GM10266 (cell line): ENCODE results near the gene LUZP1.

Source experiments
- DNase-seq: peaks from one replicate; pipeline ENCODE4 v3.0.0; 2012; ENCODE audit errors: extremely low spot score
- CTCF ChIP-seq: IDR thresholded peaks from 2 replicates; pipeline ENCODE4 v1.5.1; 2012; ENCODE audit warnings: mild to moderate bottlenecking, low read depth; ENCODE audit not compliant: control insufficient read depth, insufficient read depth; ENCODE audit errors: missing control alignments

The LUZP1 gene

GRCh38 chr1:23124259-23125026, 44.2 kb downstream of the LUZP1 start:
- no peak for DNase-seq
- TF ChIP-seq CTCF = no peak

- no peak for DNase-seq
- no peak for TF ChIP-seq CTCF
Observed at GRCh38 chr1:23123528-23123927, 45.1 kb downstream of the LUZP1 start.

GRCh38 chr1:23122796-23123195, 45.9 kb downstream of the LUZP1 start:
- no peak for DNase-seq
- TF ChIP-seq CTCF = no peak

GRCh38 chr1:23122023-23122748, 46.5 kb downstream of the LUZP1 start:
- no peak for DNase-seq
- no peak for TF ChIP-seq CTCF

- DNase-seq = no peak
- TF ChIP-seq CTCF = no peak
Observed at GRCh38 chr1:23120383-23120782, 48.3 kb downstream of the LUZP1 start.

- no peak for DNase-seq
- TF ChIP-seq CTCF = no peak
Observed at GRCh38 chr1:23118957-23119792, 49.5 kb downstream of the LUZP1 start.

- DNase-seq = no peak
- TF ChIP-seq CTCF = no peak
Observed at GRCh38 chr1:23118407-23118806, 50.2 kb downstream of the LUZP1 start.
